ENCODE results near the gene KPNA3.

DNA sequence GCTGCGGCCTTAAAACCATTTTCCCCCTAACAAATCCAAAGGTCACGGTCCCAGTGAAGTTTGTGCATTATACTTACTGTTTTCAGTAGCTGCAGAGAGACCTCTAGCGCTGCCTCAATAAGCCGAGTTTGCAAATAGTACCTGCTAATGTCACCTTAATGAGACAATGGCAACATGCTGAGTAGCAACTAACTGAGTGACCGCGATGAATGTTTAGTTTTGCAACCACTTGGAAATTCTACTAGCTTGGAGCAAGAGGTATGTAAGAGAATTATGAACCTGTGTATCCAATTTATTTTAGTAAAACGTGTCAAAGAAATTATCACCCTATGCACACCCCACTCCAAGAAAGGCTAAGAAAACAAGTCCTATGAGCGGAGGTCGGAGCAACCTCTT lies 1.2 kb downstream of the KPNA3 start:
- TF ChIP-seq, protein P1, sequence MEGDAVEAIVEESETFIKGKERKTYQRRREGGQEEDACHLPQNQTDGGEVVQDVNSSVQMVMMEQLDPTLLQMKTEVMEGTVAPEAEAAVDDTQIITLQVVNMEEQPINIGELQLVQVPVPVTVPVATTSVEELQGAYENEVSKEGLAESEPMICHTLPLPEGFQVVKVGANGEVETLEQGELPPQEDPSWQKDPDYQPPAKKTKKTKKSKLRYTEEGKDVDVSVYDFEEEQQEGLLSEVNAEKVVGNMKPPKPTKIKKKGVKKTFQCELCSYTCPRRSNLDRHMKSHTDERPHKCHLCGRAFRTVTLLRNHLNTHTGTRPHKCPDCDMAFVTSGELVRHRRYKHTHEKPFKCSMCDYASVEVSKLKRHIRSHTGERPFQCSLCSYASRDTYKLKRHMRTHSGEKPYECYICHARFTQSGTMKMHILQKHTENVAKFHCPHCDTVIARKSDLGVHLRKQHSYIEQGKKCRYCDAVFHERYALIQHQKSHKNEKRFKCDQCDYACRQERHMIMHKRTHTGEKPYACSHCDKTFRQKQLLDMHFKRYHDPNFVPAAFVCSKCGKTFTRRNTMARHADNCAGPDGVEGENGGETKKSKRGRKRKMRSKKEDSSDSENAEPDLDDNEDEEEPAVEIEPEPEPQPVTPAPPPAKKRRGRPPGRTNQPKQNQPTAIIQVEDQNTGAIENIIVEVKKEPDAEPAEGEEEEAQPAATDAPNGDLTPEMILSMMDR (conservative IDR thresholded peaks at IDR 0.05 in 1 of 2, IDR thresholded peaks at IDR 0.05 in 1 of 2; ENCODE audit: low read depth in 1 of 2, low read length in 2 of 2) = no peak
- no peak for TF ChIP-seq EZH2 (IDR thresholded peaks at IDR 0.05; ENCODE audit: low read length, missing control alignments)
